HG03520 (cell line): ENCODE measurements around the gene SLC16A12.
"Not testable (repeated sequence)": the region's sequence is repeated elsewhere in the genome, so short reads cannot be mapped to it uniquely, and the experiment has no call there.

Experiments
- ATAC-seq: cut with Tn5 transposase; IDR thresholded peaks from one replicate; pipeline ENCODE4 v1.9.1; 2021; ENCODE audit warnings: mild to moderate bottlenecking, moderate library complexity; ENCODE audit not compliant: unreplicated experiment

SLC16A12 gene

GRCh38 chr10:89475591-89475998 lies 59.8 kb downstream of the SLC16A12 start:
- ATAC-seq, result no peak

GRCh38 chr10:89475125-89475524 lies 60.3 kb downstream of the SLC16A12 start:
- ATAC-seq, result no peak

GRCh38 chr10:89474452-89474851 lies 60.9 kb downstream of the SLC16A12 start:
- ATAC-seq, result no peak

- no peak for ATAC-seq
Observed at GRCh38 chr10:89471110-89471809, 64.1 kb downstream of the SLC16A12 start.

GRCh38 chr10:89470628-89471027 lies 64.8 kb downstream of the SLC16A12 start:
- ATAC-seq, result no peak

GRCh38 chr10:89469517-89469916 lies 65.9 kb downstream of the SLC16A12 start:
- no peak for ATAC-seq

GRCh38 chr10:89468191-89468965 lies 67.0 kb downstream of the SLC16A12 start:
- no peak for ATAC-seq

- ATAC-seq, result no peak
Observed at GRCh38 chr10:89466599-89467035, 68.8 kb downstream of the SLC16A12 start.

GRCh38 chr10:89465196-89465595 lies 70.2 kb downstream of the SLC16A12 start:
- ATAC-seq, result no peak

GRCh38 chr10:89463846-89464537 lies 71.4 kb downstream of the SLC16A12 start:
- ATAC-seq, result no peak

GRCh38 chr10:89458784-89459183 lies 76.6 kb downstream of the SLC16A12 start:
- no peak for ATAC-seq

- no peak for ATAC-seq
Observed at GRCh38 chr10:89458291-89458690, 77.1 kb downstream of the SLC16A12 start.

GRCh38 chr10:89454561-89455347 lies 80.6 kb downstream of the SLC16A12 start:
- ATAC-seq, result no peak

- ATAC-seq, result no peak
Observed at GRCh38 chr10:89452193-89452592, 83.2 kb downstream of the SLC16A12 start.

GRCh38 chr10:89450901-89451300 lies 84.5 kb downstream of the SLC16A12 start:
- no peak for ATAC-seq

GRCh38 chr10:89444819-89445218 lies 90.6 kb downstream of the SLC16A12 start:
- ATAC-seq, result not testable (repeated sequence)

- no peak for ATAC-seq
Observed at GRCh38 chr10:89442289-89442688, 93.1 kb downstream of the SLC16A12 start.

GRCh38 chr10:89440226-89441009 lies 95.0 kb downstream of the SLC16A12 start:
- ATAC-seq, result no peak

- ATAC-seq, result no peak
Observed at GRCh38 chr10:89438525-89438924, 96.9 kb downstream of the SLC16A12 start.

GRCh38 chr10:89431977-89432376 lies 103.4 kb downstream of the SLC16A12 start:
- ATAC-seq, result no peak
